OCI-LY7 (cell line): ENCODE measurements around the gene NDRG2. TPM values are rescaled to one million over a fixed set of nuclear protein-coding genes. Genes with fewer than 3 reads are reported as not detected.

Experiments used
- BruUV-seq: library from RNA; stranded (reverse); fragments of 400-500 nt; replicated peaks from 2 replicates; lab custom pipeline; 2021; lab: Mats Ljungman, UMichigan
- CTCF ChIA-PET: fragments of 300-600 bp; sonication (Branson Sonifier 250); formaldehyde crosslinking; loops from one replicate; lab custom pipeline; 2022; ENCODE audit warnings: antibody characterized with exemption; ENCODE audit not compliant: unreplicated experiment; lab: Charles Lee
- POLR2A ChIA-PET: fragments of 300-600 bp; sonication (Branson Sonifier 250); formaldehyde crosslinking; loops from one replicate; lab custom pipeline; 2022; ENCODE audit warnings: antibody characterized with exemption; lab: Charles Lee
- DNase-seq: peaks from one replicate; pipeline ENCODE4 v3.0.0-alpha.2; 2015; ENCODE audit warnings: low spot score
- H2AFZ ChIP-seq: fragments of 200-600 bp; sonication (generic), shearing (Covaris generic); 2 replicates; pipeline ENCODE4 v1.6.1; 2014; ENCODE audit warnings: mild to moderate bottlenecking, antibody characterized with exemption, low read length, moderate library complexity
- H3K27ac ChIP-seq: fragments of 200-600 bp; sonication (generic); 2 replicates; pipeline ENCODE4 v1.5.1; 2014; ENCODE audit warnings: mixed run types, low read depth, mild to moderate bottlenecking, moderate library complexity, low read length, inconsistent platforms; ENCODE audit not compliant: poor library complexity, severe bottlenecking
- H3K36me3 ChIP-seq: fragments of 200-600 bp; sonication (generic); 2 replicates; pipeline ENCODE4 v1.6.1; 2014; ENCODE audit warnings: mild to moderate bottlenecking, antibody characterized with exemption, low read length, moderate library complexity, mixed read lengths; ENCODE audit not compliant: insufficient read depth
- H3K4me1 ChIP-seq: fragments of 200-600 bp; sonication (generic); 2 replicates; pipeline ENCODE4 v1.5.1; 2014; ENCODE audit warnings: mild to moderate bottlenecking, low read length; ENCODE audit not compliant: insufficient read depth, poor library complexity, severe bottlenecking
- H3K4me2 ChIP-seq: fragments of 200-600 bp; sonication (generic); 2 replicates; pipeline ENCODE4 v1.6.1; 2014; ENCODE audit warnings: mild to moderate bottlenecking, low read length
- H3K4me3 ChIP-seq: fragments of 200-600 bp; sonication (generic); 2 replicates; pipeline ENCODE4 v1.5.1; 2014; ENCODE audit warnings: mild to moderate bottlenecking, low read depth, low read length; ENCODE audit not compliant: poor library complexity, severe bottlenecking
- H3K79me2 ChIP-seq: fragments of 200-600 bp; sonication (generic); 2 replicates; pipeline ENCODE4 v1.6.1; 2016; ENCODE audit warnings: low read depth, mild to moderate bottlenecking, low read length, moderate library complexity, mixed read lengths; ENCODE audit not compliant: insufficient read depth
- H3K9me2 ChIP-seq: fragments of 200-600 bp; sonication (generic); 2 replicates; pipeline ENCODE4 v1.6.1; 2016; ENCODE audit warnings: mild to moderate bottlenecking, low read length, mixed read lengths; ENCODE audit not compliant: insufficient read depth
- H3K9me3 ChIP-seq: fragments of 200-600 bp; sonication (generic); 2 replicates; pipeline ENCODE4 v1.6.1; 2014; ENCODE audit warnings: mild to moderate bottlenecking, mixed run types, low read length, mixed read lengths
- H4K20me1 ChIP-seq: fragments of 200-600 bp; sonication (generic); 2 replicates; pipeline ENCODE4 v1.6.1; 2014; ENCODE audit warnings: mild to moderate bottlenecking, antibody characterized with exemption, low read length, moderate library complexity, mixed read lengths; ENCODE audit not compliant: insufficient read depth
- EZH2phosphoT487 ChIP-seq: fragments of 200-600 bp; sonication (generic); IDR thresholded peaks from 2 replicates; pipeline ENCODE4 v1.6.1; 2018; ENCODE audit warnings: low read depth, borderline replicate concordance, mild to moderate bottlenecking, mixed run types, antibody characterized with exemption, low read length, moderate library complexity, mixed read lengths
- intact Hi-C: fragments of 100-400 bp; cut with micrococcal nuclease; formaldehyde crosslinking; loops from one replicate; pipeline ENCODE4 v1.10.0; 2022; ENCODE audit not compliant: unreplicated experiment
- total RNA-seq, 2 experiments: library from RNA; depleted of rRNA in 1 of 2; stranded (reverse); fragments of >200 nt in 1 of 2; shearing (Covaris generic) in 1 of 2; gene quantifications; 2 replicates each; pipeline ENCODE4 v1.2.3, GENCODE V29; 2014 to 2022
- TF ChIP-seq, protein P1 (sequence below): fragments of 200-600 bp; sonication (generic); conservative IDR thresholded peaks from 2 replicates; pipeline ENCODE4 v1.5.1; 2014; ENCODE audit warnings: mild to moderate bottlenecking, antibody characterized with exemption, low read length, moderate library complexity, mixed read lengths

Gene NDRG2
- total RNA-seq, 2 experiments from 2014 or later: not detected

DNA sequence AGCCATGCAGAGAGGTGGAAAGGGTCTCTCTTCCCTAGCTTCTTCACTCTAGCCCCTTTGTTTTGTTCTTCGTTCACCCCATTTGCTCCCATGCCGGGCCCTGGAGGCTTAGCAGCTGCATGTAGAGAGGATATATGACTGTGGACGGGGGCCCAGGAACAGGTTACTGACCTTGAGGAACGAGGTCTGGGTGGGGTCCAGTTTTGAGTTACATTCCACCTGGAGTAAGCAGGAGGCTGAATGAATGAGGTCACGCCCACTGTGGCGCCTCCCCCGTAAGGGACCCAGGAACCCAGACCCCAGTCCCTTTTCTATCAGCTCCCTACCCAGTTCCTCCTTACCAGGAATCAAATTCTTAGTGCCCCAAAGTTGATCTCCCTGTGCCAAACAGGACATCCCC lies 6.6 kb downstream of the NDRG2 start:
- H3K9me3 ChIP-seq: no peaks in the 10 kb centered on the region
- no peaks in the 10 kb centered on the region for H3K9me2 ChIP-seq
- POLR2A ChIA-PET: interaction anchor here (0.6 kb wide), 1 partner anchor 1169 kb away, joined by 3 read pairs; no protein-coding TSS in a partner anchor
- BruUV-seq: no TSS peak
- no peak overlapping the region for H3K4me3 ChIP-seq
- TF ChIP-seq, protein P1, sequence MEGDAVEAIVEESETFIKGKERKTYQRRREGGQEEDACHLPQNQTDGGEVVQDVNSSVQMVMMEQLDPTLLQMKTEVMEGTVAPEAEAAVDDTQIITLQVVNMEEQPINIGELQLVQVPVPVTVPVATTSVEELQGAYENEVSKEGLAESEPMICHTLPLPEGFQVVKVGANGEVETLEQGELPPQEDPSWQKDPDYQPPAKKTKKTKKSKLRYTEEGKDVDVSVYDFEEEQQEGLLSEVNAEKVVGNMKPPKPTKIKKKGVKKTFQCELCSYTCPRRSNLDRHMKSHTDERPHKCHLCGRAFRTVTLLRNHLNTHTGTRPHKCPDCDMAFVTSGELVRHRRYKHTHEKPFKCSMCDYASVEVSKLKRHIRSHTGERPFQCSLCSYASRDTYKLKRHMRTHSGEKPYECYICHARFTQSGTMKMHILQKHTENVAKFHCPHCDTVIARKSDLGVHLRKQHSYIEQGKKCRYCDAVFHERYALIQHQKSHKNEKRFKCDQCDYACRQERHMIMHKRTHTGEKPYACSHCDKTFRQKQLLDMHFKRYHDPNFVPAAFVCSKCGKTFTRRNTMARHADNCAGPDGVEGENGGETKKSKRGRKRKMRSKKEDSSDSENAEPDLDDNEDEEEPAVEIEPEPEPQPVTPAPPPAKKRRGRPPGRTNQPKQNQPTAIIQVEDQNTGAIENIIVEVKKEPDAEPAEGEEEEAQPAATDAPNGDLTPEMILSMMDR: no peak
- TF ChIP-seq EZH2phosphoT487: no peak
- H3K36me3 ChIP-seq: no peaks in the 10 kb centered on the region
- CTCF ChIA-PET: no interaction called here
- no peak overlapping the region for H3K27ac ChIP-seq
- no peaks in the 10 kb centered on the region for H3K4me1 ChIP-seq
- H2AFZ ChIP-seq: no peak overlapping the region
- no peaks in the 10 kb centered on the region for H3K79me2 ChIP-seq
- no peak overlapping the region for H3K4me2 ChIP-seq
- no peak for DNase-seq
- intact Hi-C loops: no loop called here
- no peaks in the 10 kb centered on the region for H4K20me1 ChIP-seq

DNA sequence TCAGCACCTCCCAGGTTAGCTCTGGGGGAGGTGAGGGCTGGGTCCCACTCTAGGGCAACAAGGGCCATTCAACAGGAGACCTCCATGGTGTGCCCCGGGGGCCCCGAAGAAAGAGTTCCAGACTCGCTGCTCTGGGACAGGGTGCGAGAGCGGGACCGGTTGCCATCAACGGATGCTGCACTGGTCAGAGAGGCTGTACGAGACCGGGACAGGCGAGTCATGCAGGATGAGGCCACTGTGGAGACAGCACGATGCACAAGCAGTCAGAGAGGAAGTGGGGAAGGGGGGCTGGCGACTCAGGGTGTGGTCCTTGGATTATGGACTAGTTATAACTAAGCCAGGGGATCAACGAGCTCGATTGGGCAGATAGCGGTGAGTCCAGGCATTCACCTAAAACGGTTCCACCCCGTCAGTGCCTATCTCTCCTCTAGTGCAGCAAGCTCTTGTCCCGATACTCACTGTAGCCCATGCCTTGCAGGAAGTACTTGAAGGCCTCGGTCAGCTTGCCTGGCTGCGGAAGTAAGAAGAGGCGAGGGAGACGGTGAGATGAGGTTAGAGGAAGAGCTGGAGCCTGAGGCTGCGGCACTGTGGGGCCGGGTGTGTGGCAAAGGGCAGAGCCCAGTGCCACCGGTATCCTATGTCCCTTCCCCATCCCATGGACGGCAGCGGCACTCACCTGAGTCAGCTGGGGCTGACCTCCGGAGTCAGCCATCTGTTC lies 7.2 kb downstream of the NDRG2 start:
- Histone ChIP-seq H3K27ac (no peak overlapping the region), H3K9me2 (no peaks in the 10 kb centered on the region), H3K79me2 (no peaks in the 10 kb centered on the region), H4K20me1 (no peaks in the 10 kb centered on the region), H3K4me3 (no peak overlapping the region), H2AFZ (no peak overlapping the region), H3K4me1 (no peaks in the 10 kb centered on the region), H3K4me2 (no peak overlapping the region), H3K9me3 (no peaks in the 10 kb centered on the region), H3K36me3 (no peaks in the 10 kb centered on the region)
- no peak for TF ChIP-seq EZH2phosphoT487
- TF ChIP-seq, protein P1: no peak
- BruUV-seq: no TSS peak
- intact Hi-C loops: no loop called here
- ChIA-PET POLR2A (interaction anchor here (0.6 kb wide), 1 partner anchor 1169 kb away, joined by 3 read pairs; no protein-coding TSS in a partner anchor), CTCF (no interaction called here)
- DNase-seq: no peak

GRCh38 chr14:21016413-21017190 lies 8.3 kb downstream of the NDRG2 start:
- Histone ChIP-seq H3K79me2 (no peaks in the 10 kb centered on the region), H3K27ac (no peak overlapping the region), H3K9me3 (no peaks in the 10 kb centered on the region), H3K4me2 (no peak overlapping the region), H3K9me2 (no peaks in the 10 kb centered on the region), H3K36me3 (no peaks in the 10 kb centered on the region), H4K20me1 (no peaks in the 10 kb centered on the region), H3K4me3 (no peak overlapping the region), H2AFZ (no peak overlapping the region), H3K4me1 (no peaks in the 10 kb centered on the region)
- no peak for DNase-seq
- POLR2A ChIA-PET: interaction anchor here (0.6 kb wide), 1 partner anchor 399 kb away, joined by 3 read pairs; no protein-coding TSS in a partner anchor
- no peak for TF ChIP-seq EZH2phosphoT487
- TF ChIP-seq, protein P1: no peak
- CTCF ChIA-PET: interaction anchor here (2.8 kb wide), 1 partner anchor 15 kb away, joined by 10 read pairs; no protein-coding TSS in a partner anchor
- BruUV-seq: no TSS peak
- intact Hi-C loops: no loop called here
